Measurements from ENCODE around the gene DGKD.

Gene DGKD

DNA sequence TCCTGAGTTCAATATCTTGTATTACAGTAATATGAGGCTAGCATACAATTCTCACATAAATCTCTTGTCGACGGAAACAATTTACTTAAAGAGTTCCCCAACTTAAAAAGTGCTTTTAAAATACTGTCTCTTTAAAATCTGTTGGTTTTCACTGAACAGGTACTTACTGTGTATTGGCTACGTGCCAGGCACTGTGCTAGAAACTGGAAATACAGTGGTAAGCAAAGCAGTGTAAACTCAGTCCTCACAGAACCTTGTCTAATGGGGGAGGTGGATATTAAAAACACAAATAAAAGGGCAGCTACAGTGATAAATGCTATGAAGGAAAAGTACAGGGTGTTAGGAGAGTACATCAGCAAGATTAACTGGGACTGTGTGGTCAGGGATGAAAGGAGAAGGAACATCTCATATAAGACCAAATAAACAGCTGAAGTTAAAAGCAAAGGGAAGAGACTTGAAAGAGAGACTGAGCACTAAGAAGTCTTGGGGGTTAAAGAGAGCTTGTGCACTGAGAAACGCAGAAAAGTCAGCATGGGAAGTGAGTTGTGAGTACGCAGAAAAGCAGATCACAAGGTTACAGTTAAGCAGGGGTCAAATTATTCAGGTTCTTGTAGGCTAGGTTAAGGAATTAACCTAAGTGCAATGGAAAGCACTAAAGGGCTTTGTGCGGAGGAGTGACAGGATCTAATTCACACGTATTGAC, 159.8 kb downstream of the DGKD start:
- DNase-seq (ENCODE audit: extremely low read depth, low read depth): no peak
- no peak overlapping the region for H3K4me3 ChIP-seq (replicated peaks; ENCODE audit: low read depth, low read length)
- TF ChIP-seq, protein P1, sequence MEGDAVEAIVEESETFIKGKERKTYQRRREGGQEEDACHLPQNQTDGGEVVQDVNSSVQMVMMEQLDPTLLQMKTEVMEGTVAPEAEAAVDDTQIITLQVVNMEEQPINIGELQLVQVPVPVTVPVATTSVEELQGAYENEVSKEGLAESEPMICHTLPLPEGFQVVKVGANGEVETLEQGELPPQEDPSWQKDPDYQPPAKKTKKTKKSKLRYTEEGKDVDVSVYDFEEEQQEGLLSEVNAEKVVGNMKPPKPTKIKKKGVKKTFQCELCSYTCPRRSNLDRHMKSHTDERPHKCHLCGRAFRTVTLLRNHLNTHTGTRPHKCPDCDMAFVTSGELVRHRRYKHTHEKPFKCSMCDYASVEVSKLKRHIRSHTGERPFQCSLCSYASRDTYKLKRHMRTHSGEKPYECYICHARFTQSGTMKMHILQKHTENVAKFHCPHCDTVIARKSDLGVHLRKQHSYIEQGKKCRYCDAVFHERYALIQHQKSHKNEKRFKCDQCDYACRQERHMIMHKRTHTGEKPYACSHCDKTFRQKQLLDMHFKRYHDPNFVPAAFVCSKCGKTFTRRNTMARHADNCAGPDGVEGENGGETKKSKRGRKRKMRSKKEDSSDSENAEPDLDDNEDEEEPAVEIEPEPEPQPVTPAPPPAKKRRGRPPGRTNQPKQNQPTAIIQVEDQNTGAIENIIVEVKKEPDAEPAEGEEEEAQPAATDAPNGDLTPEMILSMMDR (IDR thresholded peaks at IDR 0.05; ENCODE audit: low read depth, low read length, missing control alignments): no peak

DNA sequence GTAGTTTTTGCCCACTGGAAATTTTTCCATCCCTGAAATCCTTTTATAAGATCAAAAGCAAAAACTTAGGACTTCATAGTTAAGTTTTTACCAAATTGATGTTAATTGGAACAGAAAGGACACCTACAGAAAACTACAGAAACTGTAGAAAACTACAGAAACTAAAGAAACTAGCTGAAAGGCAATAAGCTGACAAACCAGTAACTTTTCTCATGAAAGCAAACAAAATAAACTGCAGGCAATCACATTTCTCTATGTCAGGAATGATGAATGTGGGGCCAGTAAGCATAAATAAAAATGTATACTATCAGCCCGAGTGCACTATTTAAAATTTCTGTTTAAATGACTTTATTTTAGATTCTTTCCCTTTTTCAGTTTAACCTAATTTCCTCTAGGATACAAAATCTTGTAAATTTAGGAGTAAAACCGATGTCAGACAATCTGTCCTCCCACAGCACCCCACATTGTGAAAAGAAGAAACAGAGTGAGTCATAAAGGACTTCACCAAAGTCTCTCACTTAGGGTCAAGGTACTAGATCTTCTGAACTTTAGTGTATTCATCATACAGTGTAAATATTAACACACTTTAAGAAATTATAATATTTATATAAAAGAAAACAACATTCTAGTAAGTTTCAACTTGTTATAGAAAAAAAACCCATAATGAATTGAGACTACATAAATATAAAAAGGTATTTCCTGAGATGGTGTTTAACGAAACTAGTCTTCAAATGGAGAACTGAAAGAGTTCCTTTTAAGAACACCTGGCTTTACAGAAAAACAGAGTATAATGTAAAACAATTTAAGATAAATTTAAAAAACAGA, 165.7 kb downstream of the DGKD start:
- no peak overlapping the region for H3K4me3 ChIP-seq (replicated peaks; ENCODE audit: low read depth, low read length)
- TF ChIP-seq, protein P1 (IDR thresholded peaks at IDR 0.05; ENCODE audit: low read depth, low read length, missing control alignments): no peak
- DNase-seq (ENCODE audit: extremely low read depth, low read depth): no peak

Measured in HFF-Myc (cell line).